Naive thymus-derived CD4-positive, alpha-beta T cell (primary cell): ENCODE data around the gene MBD2. TPM values are rescaled to one million over a fixed set of nuclear protein-coding genes. Genes with fewer than 3 reads are reported as not detected.

Experiments
- ATAC-seq: fragments of 150-1000 bp; cut with Tn5 transposase; 2 replicates; pipeline ENCODE4 v1.10.0; 2021; ENCODE audit warnings: mild to moderate bottlenecking, moderate library complexity
- CTCF ChIA-PET: fragments of 350-600 bp; sonication (Branson Sonifier 250); formaldehyde crosslinking; loops from one replicate; lab custom pipeline; 2021; ENCODE audit warnings: antibody characterized with exemption; lab: Charles Lee
- POLR2A ChIA-PET: fragments of 350-600 bp; sonication (Branson Sonifier 250); formaldehyde crosslinking; loops from one replicate; lab custom pipeline; 2021; ENCODE audit warnings: antibody characterized with exemption, inconsistent platforms; lab: Charles Lee
- DNase-seq, 9 donors: peaks; one replicate each; pipeline versions ENCODE4 v3.0.0 to v3.0.0-alpha.2; 2020 to 2022; ENCODE audit warnings: mixed read lengths in 1 of 9
- H3K27ac ChIP-seq: one replicate; pipeline ENCODE4 v1.7.0; 2013; ENCODE audit warnings: mild to moderate bottlenecking, low read depth, low read length, moderate library complexity
- H3K27me3 ChIP-seq, 2 donors: one replicate each; pipeline ENCODE4 v1.7.0; 2013; ENCODE audit warnings: low read length in 2 of 2, mild to moderate bottlenecking in 2 of 2, moderate library complexity in 2 of 2; ENCODE audit not compliant: control insufficient read depth in 2 of 2, insufficient read depth in 2 of 2
- H3K36me3 ChIP-seq, 3 experiments: 1 replicate in 2 of 3; 2 replicates in 1 of 3; pipeline ENCODE4 v1.7.0; 2013; ENCODE audit warnings: low read length in 3 of 3, mild to moderate bottlenecking in 3 of 3, moderate library complexity in 1 of 3; ENCODE audit not compliant: insufficient read depth in 3 of 3, control insufficient read depth in 2 of 3
- H3K4me1 ChIP-seq, 2 donors: one replicate each; pipeline ENCODE4 v1.7.0; 2013; ENCODE audit warnings: low read length in 2 of 2, mild to moderate bottlenecking in 2 of 2, moderate library complexity in 1 of 2; ENCODE audit not compliant: control insufficient read depth in 2 of 2, insufficient read depth in 2 of 2
- H3K4me3 ChIP-seq: 2 replicates; pipeline ENCODE4 v1.7.0; 2013; ENCODE audit warnings: mild to moderate bottlenecking, low read length
- H3K9me3 ChIP-seq, 3 experiments: 1 replicate in 2 of 3; 2 replicates in 1 of 3; pipeline ENCODE4 v1.7.0; 2013; ENCODE audit warnings: low read length in 3 of 3; ENCODE audit not compliant: control insufficient read depth in 2 of 3
- H3K27ac Mint-ChIP-seq, 9 donors: one replicate each; pipeline ENCODE4 v1.8.0; 2020 to 2022; ENCODE audit warnings: mixed read lengths in 9 of 9, mild to moderate bottlenecking in 8 of 9, moderate library complexity in 5 of 9, inconsistent platforms in 2 of 9
- H3K27me3 Mint-ChIP-seq, 5 donors: one replicate each; pipeline ENCODE4 v1.8.0; 2021 to 2022; ENCODE audit warnings: mixed read lengths in 5 of 5, mild to moderate bottlenecking in 1 of 5
- H3K36me3 Mint-ChIP-seq, 5 donors: one replicate each; pipeline ENCODE4 v1.8.0; 2020 to 2022; ENCODE audit warnings: mixed read lengths in 5 of 5, mild to moderate bottlenecking in 3 of 5, inconsistent platforms in 1 of 5
- H3K4me1 Mint-ChIP-seq, 7 donors: one replicate each; pipeline ENCODE4 v1.8.0; 2020 to 2022; ENCODE audit warnings: mixed read lengths in 7 of 7, mild to moderate bottlenecking in 3 of 7, inconsistent platforms in 1 of 7
- H3K4me3 Mint-ChIP-seq, 10 donors: one replicate each; pipeline ENCODE4 v1.8.0; 2020 to 2022; ENCODE audit warnings: mild to moderate bottlenecking in 10 of 10, mixed read lengths in 10 of 10, moderate library complexity in 6 of 10, inconsistent platforms in 2 of 10
- H3K9me3 Mint-ChIP-seq, 11 donors: one replicate each; pipeline ENCODE4 v1.8.0; 2020 to 2022; ENCODE audit warnings: mixed read lengths in 11 of 11, mild to moderate bottlenecking in 4 of 11, inconsistent platforms in 1 of 11, moderate library complexity in 1 of 11
- intact Hi-C, 2 donors: fragments of 100-400 bp; cut with micrococcal nuclease; formaldehyde crosslinking; loops; one replicate each; pipeline ENCODE4 v1.15.1; 2023
- polyA plus RNA-seq, 2 donors: library from polyadenylated mRNA; unstranded; fragments of 300-500 nt; fragmentation: Illumina TruSeq; gene quantifications; one replicate each; pipeline ENCODE4 v1.2.3, GENCODE V29; 2021
- total RNA-seq, 6 experiments: library from RNA in 5 of 6; stranded (reverse) in 5 of 6; gene quantifications; 1 replicate in 5 of 6; 2 replicates in 1 of 6; pipeline ENCODE4 v1.2.3 and lab custom pipeline; 2021 to 2026

MBD2 gene
- total and polyA plus RNA-seq, 7 experiments from 2014 or later: 6.1 to 118 (median 73.7) TPM

DNA sequence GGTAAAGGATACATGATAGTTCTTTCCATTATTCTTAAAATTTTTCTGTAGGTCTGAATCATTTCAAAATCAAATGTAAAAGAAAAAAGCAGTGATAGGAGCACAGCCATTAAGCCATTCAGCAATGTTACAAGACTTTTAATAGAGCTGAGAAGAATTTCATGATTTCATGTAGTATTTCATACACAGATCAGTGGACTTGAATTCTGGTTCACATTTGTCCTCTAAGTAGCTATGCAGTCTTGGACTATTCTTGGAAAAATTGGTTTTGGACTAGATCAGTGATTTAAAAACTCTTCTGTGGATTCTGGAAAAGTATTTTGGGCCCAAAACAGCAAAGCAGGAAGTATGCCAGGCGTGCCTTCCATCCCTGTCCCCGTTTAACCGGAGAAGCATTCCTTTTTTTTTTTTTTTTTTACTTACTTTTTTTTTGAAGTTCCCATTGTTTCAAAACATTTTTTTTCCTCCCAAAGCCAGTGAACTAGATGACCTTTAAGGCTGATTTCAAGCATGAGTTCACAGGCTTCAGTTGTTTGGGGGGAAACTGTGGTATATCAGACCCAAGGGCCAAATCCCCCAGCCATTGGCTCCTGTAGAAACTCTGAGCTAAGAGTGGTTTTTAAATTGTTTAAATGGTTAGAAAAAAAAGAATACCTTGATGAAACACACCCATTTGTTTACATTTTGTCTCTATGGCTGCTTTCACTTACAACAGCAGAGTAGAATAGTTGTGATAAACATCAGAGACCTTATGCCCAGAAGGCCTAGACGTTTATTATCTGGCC lies 27.3 kb upstream of the MBD2 start:
- H3K27me3 ChIP-seq: no peaks in the 10 kb centered on the region
- H3K9me3 ChIP-seq: no peaks in the 10 kb centered on the region
- H3K27ac Mint-ChIP-seq: no peak overlapping the region
- ChIA-PET CTCF (interaction anchor here (0.8 to 1.6 kb wide), 2 partner anchors 19 to 27 kb away, joined by 3 to 4 read pairs; no protein-coding TSS in a partner anchor), POLR2A (interaction anchor here (0.6 kb wide), 1 partner anchor 29 kb away, joined by 3 read pairs; no protein-coding TSS in a partner anchor)
- no peaks in the 10 kb centered on the region for H3K36me3 ChIP-seq
- H3K4me1 Mint-ChIP-seq: peaks cover 12 to 24% (median 18%) of the 10 kb centered on the region in 7 donors
- H3K27me3 Mint-ChIP-seq: peaks cover 0 to 9% (median 0%) of the 10 kb centered on the region in 5 donors
- H3K36me3 Mint-ChIP-seq: no peaks in the 10 kb centered on the region
- H3K9me3 Mint-ChIP-seq: peaks cover 0 to 2% (median 0%) of the 10 kb centered on the region in 11 donors
- DNase-seq (no peak), ATAC-seq (no peak)
- H3K4me3 Mint-ChIP-seq: no peak overlapping the region
- no peak overlapping the region for H3K4me3 ChIP-seq
- H3K27ac ChIP-seq: no peak overlapping the region
- peaks cover 0 to 10% of the 10 kb centered on the region in 2 donors for H3K4me1 ChIP-seq
- intact Hi-C loops: no loop called here

DNA sequence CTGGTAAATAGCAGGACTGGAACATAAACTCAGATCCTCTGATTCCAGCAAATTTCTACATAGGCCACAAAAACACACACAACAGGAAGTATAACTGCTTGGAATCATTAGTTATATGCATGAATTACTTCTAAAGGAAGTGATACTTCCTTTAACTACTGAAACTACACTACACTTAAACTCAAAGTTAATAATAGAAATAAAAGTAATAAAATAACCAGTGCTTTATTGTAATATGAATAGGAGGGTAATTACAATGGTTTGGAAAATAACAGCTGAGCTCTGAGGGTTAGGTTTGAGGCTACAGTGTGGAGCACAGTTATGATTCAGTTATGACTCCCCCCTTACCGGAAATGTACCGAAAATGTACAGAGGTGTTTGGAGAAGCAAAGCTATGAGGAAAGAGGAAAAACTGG lies 26.4 kb upstream of the MBD2 start:
- no peaks in the 10 kb centered on the region for H3K36me3 ChIP-seq
- CTCF ChIA-PET: interaction anchor here (1.6 kb wide), 1 partner anchor 20 kb away, joined by 4 read pairs; no protein-coding TSS in a partner anchor
- H3K27me3 ChIP-seq: no peaks in the 10 kb centered on the region
- DNase-seq (no peak), ATAC-seq (peak; percentile 50)
- H3K9me3 ChIP-seq: no peaks in the 10 kb centered on the region
- Mint-ChIP-seq H3K27me3 (peaks cover 0 to 9% (median 0%) of the 10 kb centered on the region in 5 donors), H3K4me1 (peaks cover 12 to 29% (median 20%) of the 10 kb centered on the region in 7 donors), H3K4me3 (no peak overlapping the region), H3K27ac (no peak overlapping the region), H3K9me3 (peaks cover 0 to 2% (median 0%) of the 10 kb centered on the region in 11 donors), H3K36me3 (no peaks in the 10 kb centered on the region)
- H3K4me3 ChIP-seq: no peak overlapping the region
- no peak overlapping the region for H3K27ac ChIP-seq
- intact Hi-C loops: no loop called here
- peaks cover 0 to 10% of the 10 kb centered on the region in 2 donors for H3K4me1 ChIP-seq
- POLR2A ChIA-PET: interaction anchor here (0.6 kb wide), 1 partner anchor 28 kb away, joined by 3 read pairs; no protein-coding TSS in a partner anchor

DNA sequence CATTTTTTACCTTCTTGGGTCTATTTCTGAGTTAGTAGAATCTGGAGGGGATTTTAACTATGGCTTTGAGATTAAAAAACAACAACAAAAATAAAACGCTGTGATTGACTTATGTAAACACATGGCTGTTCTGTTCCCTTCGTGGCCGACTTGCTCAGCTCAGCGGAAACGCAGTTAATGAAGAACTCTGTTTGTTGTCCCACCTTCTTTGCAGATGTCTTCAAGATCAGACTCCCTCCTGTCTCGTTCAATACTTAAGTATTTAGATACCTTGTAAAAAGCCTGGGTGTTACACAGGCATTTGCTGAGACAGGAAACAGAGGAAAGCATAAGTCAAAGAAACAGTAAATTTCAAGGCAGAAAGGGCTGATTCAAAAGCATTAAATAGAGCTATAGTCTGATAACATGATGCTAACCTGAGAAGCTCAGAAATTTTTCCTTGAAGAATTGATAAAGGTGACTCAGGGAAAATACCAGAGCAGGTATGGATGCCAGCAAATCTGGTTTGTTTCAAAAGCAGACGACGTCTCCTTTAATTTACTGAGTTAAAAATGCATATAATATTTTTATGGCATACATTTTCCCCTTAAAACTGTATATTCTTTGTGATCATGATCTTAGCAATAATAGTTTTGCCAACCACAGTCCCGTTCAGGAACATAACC lies 23.2 kb upstream of the MBD2 start:
- ChIA-PET CTCF (interaction anchor here (0.6 to 1.1 kb wide), 2 partner anchors 23 to 33 kb away, joined by 3 to 4 read pairs; no protein-coding TSS in a partner anchor), POLR2A (interaction anchor here (0.6 to 2.0 kb wide), 4 partner anchors 22 to 24 kb away, joined by 3 to 15 read pairs (median 6); partner anchors contain the start of gene POLI)
- peaks cover 0 to 10% of the 10 kb centered on the region in 2 donors for H3K4me1 ChIP-seq
- no peaks in the 10 kb centered on the region for H3K9me3 ChIP-seq
- intact Hi-C loops: loop anchor here in 1 of 2 donors (1.0 kb wide), 2 partner anchors 22 to 23 kb away; partner anchors contain the start of genes MBD2 and POLI
- H3K4me3 ChIP-seq: no peak overlapping the region
- Mint-ChIP-seq H3K4me3 (peak overlapping the region; percentile 23 to 85 (median 72)), H3K4me1 (peaks cover 10 to 29% (median 24%) of the 10 kb centered on the region in 7 donors), H3K36me3 (no peaks in the 10 kb centered on the region), H3K27ac (peak overlapping the region in 8 of 9 donors; percentile 88 to 96 (median 95)), H3K27me3 (no peaks in the 10 kb centered on the region), H3K9me3 (peaks cover 0 to 2% (median 0%) of the 10 kb centered on the region in 11 donors)
- H3K27me3 ChIP-seq: no peaks in the 10 kb centered on the region
- DNase-seq (no peak), ATAC-seq (no peak)
- H3K36me3 ChIP-seq: no peaks in the 10 kb centered on the region
- H3K27ac ChIP-seq: peak overlapping the region; percentile 68

DNA sequence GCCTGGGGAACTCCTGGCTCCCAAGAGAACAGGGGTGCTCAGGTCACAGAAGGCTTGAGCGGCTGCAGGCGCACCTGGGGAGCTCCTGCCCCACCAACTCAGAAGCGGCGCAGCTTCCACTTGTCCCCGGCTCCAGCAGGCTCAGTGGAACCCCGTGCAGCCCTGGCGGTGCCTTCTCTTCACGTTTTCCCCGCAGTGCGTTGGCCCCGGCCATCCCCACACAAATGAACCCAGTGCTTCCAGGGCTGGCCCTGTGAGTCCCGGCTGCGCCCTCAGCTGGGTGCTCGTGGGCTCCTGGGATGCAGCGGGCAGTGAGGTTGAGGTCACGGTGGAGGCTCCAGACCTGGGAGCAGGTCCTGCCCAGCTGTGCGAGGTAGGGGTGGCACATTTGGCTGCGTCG lies 17.9 kb upstream of the MBD2 start:
- H3K4me3 Mint-ChIP-seq: no peak overlapping the region
- ChIA-PET CTCF (interaction anchor here (1.1 kb wide), 1 partner anchor 11 kb away, joined by 3 read pairs; no protein-coding TSS in a partner anchor), POLR2A (no interaction called here)
- no peaks in the 10 kb centered on the region for H3K9me3 Mint-ChIP-seq
- ATAC-seq: no peak
- H3K27ac Mint-ChIP-seq: no peak overlapping the region
- peaks cover 0 to 4% of the 10 kb centered on the region in 2 donors for H3K4me1 ChIP-seq
- DNase-seq: no peak
- no peaks in the 10 kb centered on the region for H3K36me3 ChIP-seq
- H3K27me3 ChIP-seq: no peaks in the 10 kb centered on the region
- no peaks in the 10 kb centered on the region for H3K9me3 ChIP-seq
- peaks cover 7 to 15% (median 11%) of the 10 kb centered on the region in 7 donors for H3K4me1 Mint-ChIP-seq
- peaks cover 0 to 10% (median 0%) of the 10 kb centered on the region in 5 donors for H3K27me3 Mint-ChIP-seq
- no peaks in the 10 kb centered on the region for H3K36me3 Mint-ChIP-seq
- no peak overlapping the region for H3K27ac ChIP-seq
- intact Hi-C loops: no loop called here
- no peak overlapping the region for H3K4me3 ChIP-seq

DNA sequence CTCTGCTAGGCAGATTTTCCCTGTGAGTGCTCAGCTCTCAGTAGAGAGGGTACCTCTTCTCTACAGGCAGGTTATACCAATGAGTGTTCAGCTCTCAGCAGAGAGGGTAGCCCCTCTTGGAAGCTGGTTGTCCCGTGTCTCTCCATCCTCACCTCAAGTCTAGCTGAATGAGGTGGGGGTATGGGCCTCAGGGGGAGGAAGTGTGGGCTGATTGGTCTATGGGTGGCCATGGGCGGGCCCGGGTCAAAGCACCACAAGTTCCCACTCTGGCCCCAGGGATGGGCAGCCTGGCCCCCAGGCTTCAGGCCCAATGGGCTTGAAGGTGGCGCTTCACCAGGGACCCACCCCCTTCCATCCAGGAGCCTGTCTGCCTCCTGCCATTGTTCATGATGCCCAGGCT lies 17.0 kb upstream of the MBD2 start:
- Histone ChIP-seq H3K36me3 (no peaks in the 10 kb centered on the region), H3K9me3 (no peaks in the 10 kb centered on the region), H3K27ac (no peak overlapping the region), H3K4me3 (no peak overlapping the region), H3K27me3 (no peaks in the 10 kb centered on the region), H3K4me1 (no peaks in the 10 kb centered on the region)
- peaks cover 0 to 10% (median 0%) of the 10 kb centered on the region in 5 donors for H3K27me3 Mint-ChIP-seq
- H3K27ac Mint-ChIP-seq: no peak overlapping the region
- DNase-seq: no peak
- intact Hi-C loops: no loop called here
- ATAC-seq: peak; percentile 12
- ChIA-PET POLR2A (interaction anchor here (0.6 kb wide), 1 partner anchor 25 kb away, joined by 3 read pairs; no protein-coding TSS in a partner anchor), CTCF (no interaction called here)
- H3K9me3 Mint-ChIP-seq: no peaks in the 10 kb centered on the region
- no peak overlapping the region for H3K4me3 Mint-ChIP-seq
- H3K36me3 Mint-ChIP-seq: no peaks in the 10 kb centered on the region
- peaks cover 0 to 8% (median 5%) of the 10 kb centered on the region in 7 donors for H3K4me1 Mint-ChIP-seq

DNA sequence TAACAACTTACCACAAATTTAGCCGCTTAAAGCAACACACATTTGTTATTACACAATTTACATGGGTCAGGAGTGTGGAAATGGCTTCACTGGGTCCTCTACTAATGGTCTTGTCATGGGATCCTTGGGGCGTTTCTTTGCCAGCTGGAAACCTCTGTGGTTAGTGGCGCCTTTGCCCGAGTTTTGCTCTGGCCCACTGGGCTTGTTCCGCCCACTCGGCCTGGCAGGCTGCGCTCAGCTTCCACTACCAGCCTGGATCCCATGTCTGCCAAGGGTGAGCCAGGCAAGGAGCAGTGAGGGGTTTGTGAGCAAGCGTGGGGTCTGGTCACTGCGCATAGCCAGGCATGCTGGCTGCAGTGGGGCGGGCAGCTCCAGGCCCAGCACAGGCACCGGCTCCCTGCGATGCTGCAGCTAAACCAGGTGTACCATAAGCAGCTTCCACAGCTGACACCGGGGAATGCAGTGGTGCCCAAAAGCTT lies 16.2 kb upstream of the MBD2 start:
- no peaks in the 10 kb centered on the region for H3K9me3 Mint-ChIP-seq
- H3K4me3 Mint-ChIP-seq: no peak overlapping the region
- Histone ChIP-seq H3K27me3 (no peaks in the 10 kb centered on the region), H3K4me1 (no peaks in the 10 kb centered on the region), H3K27ac (no peak overlapping the region), H3K36me3 (no peaks in the 10 kb centered on the region), H3K4me3 (no peak overlapping the region), H3K9me3 (no peaks in the 10 kb centered on the region)
- POLR2A ChIA-PET: no interaction called here
- DNase-seq (no peak), ATAC-seq (peak; percentile 63)
- CTCF ChIA-PET: no interaction called here
- H3K27me3 Mint-ChIP-seq: peaks cover 0 to 16% (median 4%) of the 10 kb centered on the region in 5 donors
- peaks cover 0 to 2% (median 0%) of the 10 kb centered on the region in 5 donors for H3K36me3 Mint-ChIP-seq
- intact Hi-C loops: no loop called here
- H3K4me1 Mint-ChIP-seq: peaks cover 0 to 8% (median 4%) of the 10 kb centered on the region in 7 donors
- H3K27ac Mint-ChIP-seq: peak overlapping the region in 1 of 9 donors; percentile 17
